ENCODE data around the gene RSRC1.

DNA sequence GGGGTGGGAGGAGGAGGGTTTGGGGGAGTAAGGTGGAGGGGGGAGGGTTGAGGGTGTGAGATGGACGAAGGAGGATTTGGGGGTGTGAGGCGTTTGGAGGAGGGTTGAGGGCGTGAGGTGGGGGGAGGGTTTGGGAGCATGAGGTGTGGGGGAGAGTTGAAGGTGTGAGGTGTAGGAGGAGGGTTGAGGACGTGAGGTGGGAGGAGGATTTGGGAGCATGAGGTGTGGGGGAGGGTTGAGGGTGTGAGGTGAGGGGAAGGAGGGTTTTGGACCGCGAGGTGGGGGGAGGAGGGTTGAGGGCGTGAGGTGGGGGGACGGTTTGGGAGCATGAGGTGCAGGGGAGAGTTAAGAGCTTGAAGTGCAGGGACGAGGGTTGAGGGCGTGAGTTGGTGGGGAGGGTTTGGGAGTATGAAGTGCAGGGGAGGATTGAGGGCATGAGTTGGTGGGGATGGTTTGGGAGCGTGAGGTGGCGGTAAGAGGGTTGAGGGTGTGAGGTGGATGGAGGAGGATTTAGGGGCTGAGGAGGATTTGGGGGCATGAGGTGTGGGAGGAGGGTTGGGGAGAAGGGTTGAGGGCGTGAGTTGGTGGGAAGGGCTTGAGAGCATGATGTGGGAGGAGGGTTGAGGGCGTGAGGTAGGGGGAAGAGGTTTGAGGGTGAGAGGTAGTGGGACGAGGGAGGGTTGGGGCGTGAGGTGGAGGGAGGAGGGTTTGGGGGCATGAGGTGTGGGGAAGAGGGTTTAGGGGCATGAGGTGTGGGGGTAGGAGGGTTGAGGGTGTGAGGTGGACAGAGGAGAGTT, 462.3 kb downstream of the RSRC1 start:
- TF ChIP-seq, protein P1, sequence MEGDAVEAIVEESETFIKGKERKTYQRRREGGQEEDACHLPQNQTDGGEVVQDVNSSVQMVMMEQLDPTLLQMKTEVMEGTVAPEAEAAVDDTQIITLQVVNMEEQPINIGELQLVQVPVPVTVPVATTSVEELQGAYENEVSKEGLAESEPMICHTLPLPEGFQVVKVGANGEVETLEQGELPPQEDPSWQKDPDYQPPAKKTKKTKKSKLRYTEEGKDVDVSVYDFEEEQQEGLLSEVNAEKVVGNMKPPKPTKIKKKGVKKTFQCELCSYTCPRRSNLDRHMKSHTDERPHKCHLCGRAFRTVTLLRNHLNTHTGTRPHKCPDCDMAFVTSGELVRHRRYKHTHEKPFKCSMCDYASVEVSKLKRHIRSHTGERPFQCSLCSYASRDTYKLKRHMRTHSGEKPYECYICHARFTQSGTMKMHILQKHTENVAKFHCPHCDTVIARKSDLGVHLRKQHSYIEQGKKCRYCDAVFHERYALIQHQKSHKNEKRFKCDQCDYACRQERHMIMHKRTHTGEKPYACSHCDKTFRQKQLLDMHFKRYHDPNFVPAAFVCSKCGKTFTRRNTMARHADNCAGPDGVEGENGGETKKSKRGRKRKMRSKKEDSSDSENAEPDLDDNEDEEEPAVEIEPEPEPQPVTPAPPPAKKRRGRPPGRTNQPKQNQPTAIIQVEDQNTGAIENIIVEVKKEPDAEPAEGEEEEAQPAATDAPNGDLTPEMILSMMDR (conservative IDR thresholded peaks at IDR 0.05; ENCODE audit: low read length): no peak
- no peak for TF ChIP-seq EZH2phosphoT487 (IDR thresholded peaks at IDR 0.05; ENCODE audit: borderline replicate concordance, low read depth, low read length)
